Skeletal muscle tissue (tissue), 4 donors: ENCODE measurements around the gene NR1H4. TPM values are rescaled to one million over a fixed set of nuclear protein-coding genes. Genes with fewer than 3 reads are reported as not detected.
"Not testable (repeated sequence)": the region's sequence is repeated elsewhere in the genome, so short reads cannot be mapped to it uniquely, and the experiment has no call there.

Experiments used
- H3K27ac ChIP-seq: one replicate; pipeline ENCODE4 v1.7.0; 2013; ENCODE audit warnings: mild to moderate bottlenecking, low read depth, low read length, inconsistent platforms
- H3K27me3 ChIP-seq, 3 donors: one replicate each; pipeline ENCODE4 v1.7.0; 2013; ENCODE audit warnings: low read length in 3 of 3; ENCODE audit not compliant: control insufficient read depth in 3 of 3, insufficient read depth in 3 of 3
- H3K36me3 ChIP-seq, 3 donors: one replicate each; pipeline ENCODE4 v1.7.0; 2013; ENCODE audit warnings: low read length in 3 of 3; ENCODE audit not compliant: control insufficient read depth in 3 of 3, insufficient read depth in 3 of 3
- H3K4me1 ChIP-seq, 3 donors: one replicate each; pipeline ENCODE4 v1.7.0; 2013; ENCODE audit warnings: low read length in 3 of 3, mild to moderate bottlenecking in 3 of 3; ENCODE audit not compliant: control insufficient read depth in 3 of 3, insufficient read depth in 3 of 3
- H3K4me3 ChIP-seq, 3 donors: one replicate each; pipeline ENCODE4 v1.7.0; 2013; ENCODE audit warnings: low read length in 3 of 3
- H3K9ac ChIP-seq, 3 donors: one replicate each; pipeline ENCODE4 v1.7.0; 2013; ENCODE audit warnings: low read length in 3 of 3, mild to moderate bottlenecking in 3 of 3, moderate library complexity in 2 of 3, low read depth in 1 of 3
- H3K9me3 ChIP-seq, 3 donors: one replicate each; pipeline ENCODE4 v1.7.0; 2013; ENCODE audit warnings: low read length in 3 of 3; ENCODE audit not compliant: control insufficient read depth in 3 of 3
- total RNA-seq: library from RNA; depleted of rRNA; stranded (reverse); fragments of >200 nt; gene quantifications from one replicate; pipeline ENCODE4 v1.2.3, GENCODE V29; 2014
- donor health status: Osteomylitis.

Gene NR1H4
- total RNA-seq, 1 donor from 2014 or later, result not detected

GRCh38 chr12:100502718-100503117 is 29.1 kb downstream of the NR1H4 start:
- not testable (repeated sequence) for H3K4me3 ChIP-seq, H3K9ac ChIP-seq, H3K27me3 ChIP-seq, H3K36me3 ChIP-seq, H3K4me1 ChIP-seq, H3K27ac ChIP-seq, H3K9me3 ChIP-seq

DNA sequence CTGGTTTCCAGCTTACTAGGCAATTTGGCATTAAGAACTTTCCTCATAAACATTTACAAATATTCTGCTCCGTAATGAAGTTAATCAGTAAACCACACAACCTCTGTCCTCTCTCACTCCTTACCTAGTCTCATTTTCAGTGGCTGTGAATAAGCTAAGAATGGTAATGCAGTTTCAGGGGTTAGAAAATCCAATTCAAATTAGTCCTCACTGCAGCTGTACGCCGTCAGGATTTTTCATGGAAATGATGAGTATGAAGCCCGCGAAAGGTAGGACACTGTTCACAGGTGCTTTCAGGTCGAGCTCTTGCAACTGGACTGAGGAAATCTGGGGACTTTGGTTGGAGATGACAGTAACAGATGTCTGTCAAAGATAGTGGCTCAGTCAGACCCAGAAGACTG is 29.6 kb downstream of the NR1H4 start:
- H3K27me3 ChIP-seq, result no peaks in the 10 kb centered on the region
- H3K9me3 ChIP-seq, result no peaks in the 10 kb centered on the region
- H3K27ac ChIP-seq, result no peak overlapping the region
- H3K4me3 ChIP-seq, result no peak overlapping the region
- H3K4me1 ChIP-seq, result no peaks in the 10 kb centered on the region
- no peak overlapping the region for H3K9ac ChIP-seq
- H3K36me3 ChIP-seq, result no peaks in the 10 kb centered on the region

DNA sequence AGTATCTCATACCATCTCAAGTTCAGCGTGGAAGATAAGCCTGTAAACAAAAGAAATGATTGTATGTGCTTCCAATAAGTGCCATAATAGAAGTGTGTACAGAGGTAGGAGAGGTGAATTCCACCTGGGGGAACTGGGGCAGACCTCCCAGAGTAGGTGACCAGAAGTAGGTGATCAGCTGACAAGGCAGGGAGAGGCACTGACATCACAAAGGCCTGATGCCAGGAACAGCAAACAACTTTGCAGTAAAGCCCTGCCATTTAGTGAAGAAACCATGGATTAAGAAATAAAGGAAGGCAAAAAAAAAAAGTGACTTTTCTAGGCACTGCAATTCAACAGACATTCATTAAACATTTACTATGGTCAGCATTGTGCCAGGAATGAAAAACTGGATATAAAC is 31.1 kb downstream of the NR1H4 start:
- Histone ChIP-seq H3K36me3 (no peaks in the 10 kb centered on the region), H3K4me3 (no peak overlapping the region), H3K9ac (no peak overlapping the region), H3K27ac (no peak overlapping the region), H3K27me3 (no peaks in the 10 kb centered on the region), H3K4me1 (no peaks in the 10 kb centered on the region), H3K9me3 (no peaks in the 10 kb centered on the region)

DNA sequence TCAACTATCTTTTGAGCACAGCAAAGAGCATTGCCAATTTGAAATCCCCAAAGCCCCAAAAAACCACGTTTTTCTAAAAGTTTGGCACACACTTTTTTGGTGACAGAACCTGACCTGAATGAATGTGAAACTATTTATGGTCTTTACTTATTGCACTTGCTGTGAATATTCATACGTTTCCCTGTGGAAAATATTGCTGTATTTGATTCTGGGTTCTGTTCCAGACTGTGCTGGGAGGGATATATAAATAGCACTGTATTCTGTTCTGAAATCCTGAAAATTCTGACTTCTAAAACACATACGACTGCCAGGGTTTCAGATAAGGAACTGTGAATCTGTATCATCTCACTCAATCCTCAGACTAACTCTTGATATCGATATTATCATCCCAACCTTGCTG is 35.1 kb downstream of the NR1H4 start:
- no peak overlapping the region for H3K9ac ChIP-seq
- no peak overlapping the region for H3K27ac ChIP-seq
- no peak overlapping the region for H3K4me3 ChIP-seq
- no peaks in the 10 kb centered on the region for H3K9me3 ChIP-seq
- H3K27me3 ChIP-seq, result no peaks in the 10 kb centered on the region
- no peaks in the 10 kb centered on the region for H3K4me1 ChIP-seq
- no peaks in the 10 kb centered on the region for H3K36me3 ChIP-seq

GRCh38 chr12:100512692-100513091 is 39.0 kb downstream of the NR1H4 start:
- H3K27me3 ChIP-seq, result no peaks in the 10 kb centered on the region
- no peaks in the 10 kb centered on the region for H3K4me1 ChIP-seq
- no peaks in the 10 kb centered on the region for H3K36me3 ChIP-seq
- H3K9me3 ChIP-seq, result no peaks in the 10 kb centered on the region
- H3K27ac ChIP-seq, result no peak overlapping the region
- no peak overlapping the region for H3K4me3 ChIP-seq
- no peak overlapping the region for H3K9ac ChIP-seq

- Histone ChIP-seq H3K27ac (no peak overlapping the region), H3K4me3 (no peak overlapping the region)
Measured at GRCh38 chr12:100515968-100516367, 42.3 kb downstream of the NR1H4 start.

GRCh38 chr12:100518376-100518775 is 44.7 kb downstream of the NR1H4 start:
- no peaks in the 10 kb centered on the region for H3K9me3 ChIP-seq
- H3K9ac ChIP-seq, result no peak overlapping the region
- no peaks in the 10 kb centered on the region for H3K36me3 ChIP-seq
- H3K4me1 ChIP-seq, result no peaks in the 10 kb centered on the region
- H3K27ac ChIP-seq, result no peak overlapping the region
- H3K27me3 ChIP-seq, result peaks cover 0 to 7% (median 0%) of the 10 kb centered on the region in 3 donors
- no peak overlapping the region for H3K4me3 ChIP-seq

More at GRCh38 chr12:100515968-100516367, 42.3 kb downstream of the NR1H4 start:
- Histone ChIP-seq H3K9ac (no peak overlapping the region), H3K27me3 (peaks cover 0 to 7% (median 0%) of the 10 kb centered on the region in 3 donors), H3K36me3 (no peaks in the 10 kb centered on the region), H3K9me3 (no peaks in the 10 kb centered on the region), H3K4me1 (no peaks in the 10 kb centered on the region)

- Histone ChIP-seq H3K4me1 (no peaks in the 10 kb centered on the region), H3K4me3 (no peak overlapping the region), H3K27ac (no peak overlapping the region), H3K27me3 (peaks cover 0 to 10% (median 0%) of the 10 kb centered on the region in 3 donors), H3K9me3 (no peaks in the 10 kb centered on the region), H3K9ac (no peak overlapping the region), H3K36me3 (no peaks in the 10 kb centered on the region)
Measured at GRCh38 chr12:100520048-100520769, 46.5 kb downstream of the NR1H4 start.

DNA sequence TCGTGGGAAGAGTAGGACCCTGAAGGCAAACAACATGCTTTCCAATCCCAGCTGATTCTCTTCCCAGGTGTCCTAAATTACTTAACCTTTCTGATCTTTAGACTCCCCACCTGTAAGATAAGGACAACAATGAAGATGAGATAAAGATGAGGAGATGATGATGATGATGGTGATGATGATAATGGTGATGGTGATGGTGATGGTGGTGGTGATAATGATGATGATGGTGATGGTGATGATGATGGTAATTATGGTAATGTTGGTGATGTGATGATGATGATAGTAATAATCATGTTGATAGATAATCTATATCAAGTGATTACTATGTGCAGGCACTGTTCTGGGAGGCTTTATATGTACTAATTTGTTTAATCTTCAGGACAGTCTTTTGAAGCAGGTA is 48.3 kb downstream of the NR1H4 start:
- H3K9me3 ChIP-seq, result no peaks in the 10 kb centered on the region
- H3K9ac ChIP-seq, result no peak overlapping the region
- H3K27ac ChIP-seq, result no peak overlapping the region
- H3K4me1 ChIP-seq, result no peaks in the 10 kb centered on the region
- H3K4me3 ChIP-seq, result no peak overlapping the region
- H3K36me3 ChIP-seq, result no peaks in the 10 kb centered on the region
- peaks cover 0 to 10% (median 0%) of the 10 kb centered on the region in 3 donors for H3K27me3 ChIP-seq

GRCh38 chr12:100528034-100528433 is 54.4 kb downstream of the NR1H4 start:
- Histone ChIP-seq H3K4me1 (no peaks in the 10 kb centered on the region), H3K27ac (no peak overlapping the region), H3K36me3 (no peaks in the 10 kb centered on the region), H3K9ac (no peak overlapping the region), H3K4me3 (no peak overlapping the region), H3K9me3 (no peaks in the 10 kb centered on the region), H3K27me3 (peaks cover 0 to 5% (median 3%) of the 10 kb centered on the region in 3 donors)
